ENCODE measurements around the gene ACTR3C.
"Not testable (repeated sequence)": the region's sequence is repeated elsewhere in the genome, so short reads cannot be mapped to it uniquely, and the experiment has no call there.

Gene ACTR3C

DNA sequence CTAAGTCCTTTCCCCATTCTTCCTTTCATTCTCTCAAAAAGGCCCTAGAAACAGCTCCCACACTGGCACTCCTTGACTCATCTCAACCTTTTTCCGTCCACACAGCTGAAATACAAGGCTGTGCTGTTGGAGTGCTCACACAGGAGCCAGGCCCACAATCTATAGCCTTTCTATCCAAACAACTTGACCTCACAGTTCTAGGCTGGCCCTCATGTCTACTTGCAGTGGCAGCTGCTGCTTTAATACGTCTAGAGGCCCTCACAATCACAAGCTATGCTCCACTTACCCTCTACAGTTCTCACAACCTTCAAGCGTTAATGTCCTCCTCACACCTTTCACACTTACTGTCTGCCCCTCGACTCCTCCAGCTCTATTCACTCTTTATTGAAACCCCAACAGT lies 12.2 kb downstream of the ACTR3C start:
- no peaks in the 10 kb centered on the region for H3K9me3 ChIP-seq (ENCODE audit: control insufficient read depth, low read length)
- no peak overlapping the region for H3K27ac ChIP-seq (ENCODE audit: low read depth, low read length, severe bottlenecking)
- WGBS, 2 experiments (ENCODE audit: insufficient coverage in 2 of 2): 83 to 87% methylated on average over 3 to 4 of the region's 4 CpGs
- H3K4me3 ChIP-seq (ENCODE audit: extremely low read depth, insufficient read depth, low read length, poor library complexity, severe bottlenecking): no peak overlapping the region
- H3K4me1 ChIP-seq (ENCODE audit: control insufficient read depth, insufficient read depth, low read length, poor library complexity, severe bottlenecking): peaks cover 26% of the 10 kb centered on the region
- H3K36me3 ChIP-seq (ENCODE audit: control insufficient read depth, insufficient read depth, low read length): no peaks in the 10 kb centered on the region

DNA sequence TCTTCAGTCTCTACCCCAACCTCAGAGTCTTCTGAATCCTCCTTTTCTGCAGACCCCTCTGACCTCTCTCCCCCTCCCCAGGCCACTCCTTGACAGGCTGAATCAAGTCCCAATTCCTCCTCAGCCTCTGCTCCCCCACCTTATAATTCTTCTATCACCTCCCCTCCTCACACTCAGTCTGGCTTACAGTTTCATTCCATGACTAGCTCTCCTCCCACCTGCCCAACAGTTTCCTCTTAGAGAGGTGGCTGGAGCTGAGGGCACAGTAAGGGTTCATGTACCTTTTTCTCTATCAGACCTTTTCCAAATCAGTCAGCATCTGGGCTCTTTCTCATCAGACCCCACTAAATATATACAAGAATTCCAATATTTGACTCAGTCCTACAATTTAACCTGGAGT lies 14.8 kb downstream of the ACTR3C start:
- no peak overlapping the region for H3K27ac ChIP-seq (ENCODE audit: low read depth, low read length, severe bottlenecking)
- H3K4me3 ChIP-seq (ENCODE audit: extremely low read depth, insufficient read depth, low read length, poor library complexity, severe bottlenecking): no peak overlapping the region
- no peaks in the 10 kb centered on the region for H3K9me3 ChIP-seq (ENCODE audit: control insufficient read depth, low read length)
- H3K36me3 ChIP-seq (ENCODE audit: control insufficient read depth, insufficient read depth, low read length): no peaks in the 10 kb centered on the region
- H3K4me1 ChIP-seq (ENCODE audit: control insufficient read depth, insufficient read depth, low read length, poor library complexity, severe bottlenecking): peaks cover 26% of the 10 kb centered on the region

DNA sequence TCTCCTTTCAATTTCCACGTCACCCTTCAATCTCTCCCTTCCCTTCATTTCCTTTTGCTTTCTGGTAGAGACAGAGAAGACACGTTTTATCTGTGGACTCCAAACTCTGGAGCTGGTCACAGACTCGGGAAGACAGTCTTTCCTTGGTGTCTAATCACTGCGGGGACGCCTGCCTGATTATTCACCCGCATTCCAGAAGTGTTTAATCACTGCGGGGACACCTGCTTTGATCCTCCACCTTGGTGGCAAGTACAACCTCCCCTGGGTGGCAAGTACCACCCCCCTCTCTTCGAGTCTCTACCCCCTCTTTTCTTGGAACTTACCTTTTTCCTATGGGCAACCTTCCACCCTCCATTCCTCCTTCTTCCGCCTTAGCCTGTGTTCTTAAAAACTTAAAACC lies 15.4 kb downstream of the ACTR3C start:
- Histone ChIP-seq H3K4me3 (ENCODE audit: extremely low read depth, insufficient read depth, low read length, poor library complexity, severe bottlenecking) (no peak overlapping the region), H3K36me3 (ENCODE audit: control insufficient read depth, insufficient read depth, low read length) (no peaks in the 10 kb centered on the region), H3K27ac (ENCODE audit: low read depth, low read length, severe bottlenecking) (no peak overlapping the region), H3K9me3 (ENCODE audit: control insufficient read depth, low read length) (no peaks in the 10 kb centered on the region), H3K4me1 (ENCODE audit: control insufficient read depth, insufficient read depth, low read length, poor library complexity, severe bottlenecking) (peaks cover 19% of the 10 kb centered on the region)
- 71 to 90% methylated on average over 6 to 8 of the region's 9 CpGs for WGBS, 2 experiments (ENCODE audit: insufficient coverage in 2 of 2)

DNA sequence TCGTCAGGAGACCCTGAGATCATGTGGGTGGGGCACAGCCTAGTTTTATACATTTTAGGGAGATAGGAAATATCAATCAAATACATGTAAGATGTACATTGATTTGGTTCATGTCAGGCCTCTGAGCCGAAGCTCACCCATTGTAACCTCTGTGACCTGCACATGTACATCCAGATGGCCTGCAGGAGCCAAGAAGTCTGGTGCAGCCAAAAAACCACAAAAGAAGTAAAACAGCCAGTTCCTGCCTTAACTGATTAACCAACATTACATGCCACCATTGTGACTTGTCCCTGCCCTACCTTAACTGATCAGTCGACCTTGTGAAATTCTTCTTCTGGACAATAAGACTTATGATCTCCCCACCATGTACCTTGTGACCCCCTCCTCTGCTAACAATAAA lies 16.2 kb downstream of the ACTR3C start:
- Histone ChIP-seq H3K27ac (ENCODE audit: low read depth, low read length, severe bottlenecking) (no peak overlapping the region), H3K36me3 (ENCODE audit: control insufficient read depth, insufficient read depth, low read length) (no peaks in the 10 kb centered on the region), H3K9me3 (ENCODE audit: control insufficient read depth, low read length) (no peaks in the 10 kb centered on the region), H3K4me3 (ENCODE audit: extremely low read depth, insufficient read depth, low read length, poor library complexity, severe bottlenecking) (no peak overlapping the region), H3K4me1 (ENCODE audit: control insufficient read depth, insufficient read depth, low read length, poor library complexity, severe bottlenecking) (peaks cover 11% of the 10 kb centered on the region)
- 62 to 86% methylated on average over 2 of the region's 3 CpGs for WGBS, 2 experiments (ENCODE audit: insufficient coverage in 2 of 2)

DNA sequence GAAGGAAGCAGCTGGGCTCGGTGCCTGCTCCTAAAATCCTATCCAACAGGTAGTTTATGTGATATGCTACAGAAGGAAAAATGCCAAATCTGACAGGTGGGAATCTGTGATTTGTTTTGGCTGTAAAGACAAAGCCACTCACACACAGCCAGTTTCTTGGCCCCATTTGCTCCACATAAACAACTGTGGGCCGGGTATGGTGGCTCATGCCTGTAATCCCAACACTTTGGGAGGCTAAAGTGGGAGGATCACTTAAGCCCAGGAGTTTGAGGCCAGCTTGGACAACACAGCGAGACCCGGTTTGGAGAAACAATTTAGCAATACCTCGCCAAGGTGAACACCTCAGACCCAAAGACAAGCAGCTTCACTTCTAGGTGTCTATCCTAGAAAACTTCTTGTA lies 17.0 kb downstream of the ACTR3C start:
- H3K9me3 ChIP-seq (ENCODE audit: control insufficient read depth, low read length); H3K4me3 ChIP-seq (ENCODE audit: extremely low read depth, insufficient read depth, low read length, poor library complexity, severe bottlenecking); H3K36me3 ChIP-seq (ENCODE audit: control insufficient read depth, insufficient read depth, low read length); H3K4me1 ChIP-seq (ENCODE audit: control insufficient read depth, insufficient read depth, low read length, poor library complexity, severe bottlenecking); H3K27ac ChIP-seq (ENCODE audit: low read depth, low read length, severe bottlenecking): not testable (repeated sequence)
- 100% methylated on average over 1 of the region's 5 CpGs; no CpG with 5 or more reads in 1 of the 2 experiments for WGBS, 2 experiments (ENCODE audit: insufficient coverage in 2 of 2)

DNA sequence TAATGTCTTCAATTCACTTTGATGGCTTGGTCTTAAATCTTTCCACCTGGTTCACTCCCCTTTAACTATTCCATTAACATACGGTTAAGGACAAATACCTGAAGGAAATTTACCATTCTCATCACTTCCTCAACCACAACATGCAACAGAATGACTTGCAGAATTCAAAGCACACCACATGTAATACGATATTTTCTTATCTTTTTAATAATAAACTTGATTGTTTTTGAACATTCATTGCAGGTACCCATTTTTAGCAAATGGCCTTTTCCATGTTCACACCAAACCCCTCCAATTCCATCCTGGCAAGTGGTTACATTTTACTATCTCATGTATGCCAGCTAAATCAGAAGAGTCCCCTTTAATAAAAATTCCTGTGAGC lies 17.5 kb downstream of the ACTR3C start:
- H3K4me3 ChIP-seq (ENCODE audit: extremely low read depth, insufficient read depth, low read length, poor library complexity, severe bottlenecking); H3K36me3 ChIP-seq (ENCODE audit: control insufficient read depth, insufficient read depth, low read length); H3K27ac ChIP-seq (ENCODE audit: low read depth, low read length, severe bottlenecking); H3K4me1 ChIP-seq (ENCODE audit: control insufficient read depth, insufficient read depth, low read length, poor library complexity, severe bottlenecking); H3K9me3 ChIP-seq (ENCODE audit: control insufficient read depth, low read length): not testable (repeated sequence)
- WGBS, 2 experiments (ENCODE audit: insufficient coverage in 2 of 2): no CpG with 5 or more reads among the region's 2 CpGs

DNA sequence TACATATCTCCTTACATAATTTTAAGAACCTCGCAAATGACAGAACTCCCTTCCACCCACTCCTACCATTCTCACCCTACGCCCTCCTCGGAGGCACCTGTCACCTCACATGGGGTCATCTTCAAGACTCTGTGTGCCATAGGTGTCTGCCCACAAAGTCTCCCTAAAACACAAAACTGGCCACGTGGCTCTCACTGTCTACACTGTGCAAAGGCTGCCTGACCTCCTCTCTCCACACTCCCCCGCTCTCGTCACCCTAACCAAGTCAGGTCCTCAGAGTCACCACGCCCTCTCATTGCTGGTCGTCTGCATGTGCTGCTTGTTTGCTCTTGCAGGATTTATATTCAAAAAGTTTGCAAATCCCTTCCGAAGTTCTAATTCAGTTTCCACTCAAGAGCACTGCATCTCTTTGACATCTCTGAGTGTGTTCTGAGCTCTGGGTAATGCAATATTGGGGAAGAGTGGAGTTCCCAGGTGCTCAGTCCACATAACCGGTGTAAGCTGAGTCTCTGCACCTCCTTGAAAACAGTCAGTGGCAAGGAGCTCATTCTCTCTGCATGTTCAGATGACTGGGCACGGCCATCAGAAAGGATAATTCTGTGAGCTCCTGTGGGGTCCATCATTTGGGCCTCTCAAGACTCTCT lies 18.0 kb downstream of the ACTR3C start:
- H3K4me1 ChIP-seq (ENCODE audit: control insufficient read depth, insufficient read depth, low read length, poor library complexity, severe bottlenecking); H3K27ac ChIP-seq (ENCODE audit: low read depth, low read length, severe bottlenecking); H3K36me3 ChIP-seq (ENCODE audit: control insufficient read depth, insufficient read depth, low read length); H3K9me3 ChIP-seq (ENCODE audit: control insufficient read depth, low read length); H3K4me3 ChIP-seq (ENCODE audit: extremely low read depth, insufficient read depth, low read length, poor library complexity, severe bottlenecking): not testable (repeated sequence)
- 57 to 96% methylated on average over 1 to 3 of the region's 11 CpGs for WGBS, 2 experiments (ENCODE audit: insufficient coverage in 2 of 2)

- WGBS, 2 experiments (ENCODE audit: insufficient coverage in 2 of 2): 100% methylated on average over 1 of the region's 8 CpGs; no CpG with 5 or more reads in 1 of the 2 experiments
- not testable (repeated sequence) for H3K36me3 ChIP-seq (ENCODE audit: control insufficient read depth, insufficient read depth, low read length); H3K9me3 ChIP-seq (ENCODE audit: control insufficient read depth, low read length); H3K27ac ChIP-seq (ENCODE audit: low read depth, low read length, severe bottlenecking); H3K4me1 ChIP-seq (ENCODE audit: control insufficient read depth, insufficient read depth, low read length, poor library complexity, severe bottlenecking); H3K4me3 ChIP-seq (ENCODE audit: extremely low read depth, insufficient read depth, low read length, poor library complexity, severe bottlenecking)
Observed at GRCh38 chr7:150304499-150305258, 18.7 kb downstream of the ACTR3C start.

DNA sequence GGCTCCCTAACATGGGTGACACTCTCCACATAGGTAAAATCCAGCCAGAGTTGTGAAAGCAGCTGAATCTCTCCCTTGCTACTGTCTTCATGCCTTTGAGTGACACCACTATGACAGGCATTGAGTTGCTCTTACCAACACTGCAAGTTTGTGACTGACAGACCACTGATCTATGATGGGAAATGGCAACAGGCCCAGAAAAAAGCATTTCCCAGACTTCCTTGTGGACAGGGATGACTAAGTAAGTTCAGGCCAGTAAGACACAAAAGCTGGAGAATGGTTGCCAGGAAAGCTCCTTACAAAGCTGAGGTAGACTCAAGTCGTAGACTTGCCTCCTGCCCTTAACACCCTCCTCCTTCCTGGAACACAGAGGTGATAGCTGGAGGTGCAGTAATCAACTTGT lies 20.4 kb downstream of the ACTR3C start:
- not testable (repeated sequence) for H3K36me3 ChIP-seq (ENCODE audit: control insufficient read depth, insufficient read depth, low read length); H3K4me3 ChIP-seq (ENCODE audit: extremely low read depth, insufficient read depth, low read length, poor library complexity, severe bottlenecking); H3K27ac ChIP-seq (ENCODE audit: low read depth, low read length, severe bottlenecking); H3K9me3 ChIP-seq (ENCODE audit: control insufficient read depth, low read length); H3K4me1 ChIP-seq (ENCODE audit: control insufficient read depth, insufficient read depth, low read length, poor library complexity, severe bottlenecking)
- whole genome bisulfite sequencing, 2 experiments (ENCODE audit: insufficient coverage in 2 of 2): 100% methylated on average over 1 of the region's 1 CpG; no CpG with 5 or more reads in 1 of the 2 experiments

DNA sequence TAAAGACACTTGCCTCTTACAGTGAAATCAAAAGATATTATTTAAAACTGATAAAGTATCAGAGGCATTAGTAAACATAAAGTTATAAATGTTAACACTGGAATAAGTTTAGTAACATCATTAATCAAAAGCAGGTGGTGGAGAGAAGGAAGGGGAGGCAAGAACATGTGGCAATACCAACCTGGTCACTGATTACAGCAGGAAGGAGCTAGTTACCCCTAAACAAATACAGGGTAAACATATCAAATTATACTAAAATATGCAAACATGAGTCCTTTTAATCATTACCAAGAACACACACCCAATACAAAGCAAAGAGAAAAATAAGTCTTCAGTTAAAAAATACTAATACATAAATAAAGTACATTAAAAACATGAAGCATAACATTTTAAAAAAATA lies 25.4 kb downstream of the ACTR3C start:
- not testable (repeated sequence) for H3K4me1 ChIP-seq (ENCODE audit: control insufficient read depth, insufficient read depth, low read length, poor library complexity, severe bottlenecking); H3K36me3 ChIP-seq (ENCODE audit: control insufficient read depth, insufficient read depth, low read length); H3K4me3 ChIP-seq (ENCODE audit: extremely low read depth, insufficient read depth, low read length, poor library complexity, severe bottlenecking); H3K9me3 ChIP-seq (ENCODE audit: control insufficient read depth, low read length); H3K27ac ChIP-seq (ENCODE audit: low read depth, low read length, severe bottlenecking)

DNA sequence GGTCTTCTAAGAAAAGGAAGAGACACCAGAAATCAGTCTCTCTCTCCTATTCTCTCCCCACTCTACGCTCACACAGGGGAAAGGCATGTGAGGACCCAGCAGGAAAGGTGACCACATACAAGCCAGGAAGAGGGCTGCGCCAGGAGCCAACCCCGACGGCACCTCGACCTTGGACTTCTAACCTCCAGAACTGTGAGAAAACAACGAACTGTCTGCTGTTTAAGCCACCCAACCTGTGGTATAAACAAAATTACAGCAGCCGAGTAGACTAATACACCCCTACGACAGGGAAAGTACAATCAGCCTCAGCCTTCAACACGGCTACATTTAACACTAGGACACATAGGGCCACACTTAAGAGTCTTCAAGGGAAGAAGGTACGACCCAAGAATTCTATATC lies 26.5 kb downstream of the ACTR3C start:
- no CpG with 5 or more reads among the region's 10 CpGs for WGBS, 2 experiments (ENCODE audit: insufficient coverage in 2 of 2)
- H3K36me3 ChIP-seq (ENCODE audit: control insufficient read depth, insufficient read depth, low read length); H3K9me3 ChIP-seq (ENCODE audit: control insufficient read depth, low read length); H3K27ac ChIP-seq (ENCODE audit: low read depth, low read length, severe bottlenecking); H3K4me1 ChIP-seq (ENCODE audit: control insufficient read depth, insufficient read depth, low read length, poor library complexity, severe bottlenecking); H3K4me3 ChIP-seq (ENCODE audit: extremely low read depth, insufficient read depth, low read length, poor library complexity, severe bottlenecking): not testable (repeated sequence)
